GM19025 (cell line): ENCODE measurements around the gene TIMP4.

Experiments
- ATAC-seq: cut with Tn5 transposase; IDR thresholded peaks from one replicate; pipeline ENCODE4 v1.9.1; 2021; ENCODE audit warnings: mild to moderate bottlenecking, low read depth, moderate library complexity; ENCODE audit not compliant: unreplicated experiment

TIMP4 gene

GRCh38 chr3:12158387-12159226, at the start of gene TIMP4:
Gene TIMP4, minus strand, starts transcription at chr3:12158912. Its CDS starts 72 bp downstream, at chr3:12158840.
- ATAC-seq: no peak

- ATAC-seq: no peak
These were observed 46.5 kb upstream of the TIMP4 start for GRCh38 chr3:12205171-12205570.

- ATAC-seq: no peak
These were observed 43.1 kb upstream of the TIMP4 start for GRCh38 chr3:12201813-12202212.

GRCh38 chr3:12198301-12198700, 39.6 kb upstream of the TIMP4 start:
- no peak for ATAC-seq

GRCh38 chr3:12197475-12197874, 38.8 kb upstream of the TIMP4 start:
- ATAC-seq: peak; percentile 52

DNA sequence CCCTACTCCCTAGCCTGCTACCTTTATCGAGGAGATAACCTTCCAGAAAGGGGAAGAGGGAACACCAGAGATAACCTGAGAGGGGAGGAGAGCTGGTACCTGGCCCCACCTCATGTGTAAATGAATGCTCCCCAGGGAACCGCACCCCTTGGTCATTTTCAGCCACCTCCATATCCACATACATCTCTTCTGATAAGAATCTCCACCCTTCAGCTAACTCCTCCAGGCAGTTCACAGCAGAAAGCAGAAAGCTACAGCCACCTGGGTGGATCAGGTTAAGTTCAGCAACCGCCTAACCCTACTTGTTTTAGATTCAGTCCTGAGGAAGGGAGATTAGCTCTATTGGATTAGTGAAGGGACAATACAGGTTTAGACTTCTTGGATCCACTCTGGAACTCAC, 38.0 kb upstream of the TIMP4 start:
- no peak for ATAC-seq

- ATAC-seq: no peak
These were observed 36.5 kb upstream of the TIMP4 start for GRCh38 chr3:12195231-12195630.

GRCh38 chr3:12194669-12195161, 36.0 kb upstream of the TIMP4 start:
- peak; percentile 49 for ATAC-seq

- ATAC-seq: peak; percentile 18
These were observed 35.5 kb upstream of the TIMP4 start for GRCh38 chr3:12194209-12194608.

DNA sequence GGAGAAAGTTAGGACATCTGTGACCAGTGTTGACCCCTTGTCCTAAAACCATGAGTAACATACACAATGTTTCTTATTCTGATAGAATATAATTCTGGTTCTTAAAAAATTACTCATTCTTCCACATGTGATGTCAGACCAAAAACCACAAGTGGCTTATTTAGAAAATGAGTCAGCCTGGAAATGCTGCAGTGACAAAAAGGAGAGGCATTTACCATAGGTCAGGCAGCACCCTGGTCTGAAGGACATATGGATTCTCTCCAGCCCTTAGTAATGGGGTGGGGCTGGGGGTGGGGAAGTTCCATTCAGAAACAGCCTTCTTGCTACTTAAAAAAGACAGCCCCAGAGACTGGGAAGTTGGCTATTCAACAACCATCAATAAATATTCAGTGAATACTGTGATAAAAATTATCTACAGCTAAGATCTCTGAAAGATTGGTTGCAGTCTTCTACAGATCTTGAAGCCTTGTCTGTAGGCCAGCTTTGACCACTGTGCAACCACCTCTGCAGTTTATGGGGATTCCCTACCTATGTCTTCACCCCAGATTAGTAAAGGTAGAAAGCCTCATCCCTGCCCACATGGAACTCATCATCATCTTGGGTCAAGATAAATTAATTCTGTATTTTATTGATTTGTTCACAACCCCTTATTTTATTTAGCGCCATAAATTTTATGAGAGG, 34.9 kb upstream of the TIMP4 start:
- peak; percentile 35 for ATAC-seq

GRCh38 chr3:12192655-12193484, 34.2 kb upstream of the TIMP4 start:
- ATAC-seq: no peak

GRCh38 chr3:12192173-12192572, 33.5 kb upstream of the TIMP4 start:
- no peak for ATAC-seq

GRCh38 chr3:12191559-12191958, 32.8 kb upstream of the TIMP4 start:
- ATAC-seq: no peak

- ATAC-seq: no peak
These were observed 32.1 kb upstream of the TIMP4 start for GRCh38 chr3:12190832-12191231.

GRCh38 chr3:12190221-12190807, 31.6 kb upstream of the TIMP4 start:
- no peak for ATAC-seq

DNA sequence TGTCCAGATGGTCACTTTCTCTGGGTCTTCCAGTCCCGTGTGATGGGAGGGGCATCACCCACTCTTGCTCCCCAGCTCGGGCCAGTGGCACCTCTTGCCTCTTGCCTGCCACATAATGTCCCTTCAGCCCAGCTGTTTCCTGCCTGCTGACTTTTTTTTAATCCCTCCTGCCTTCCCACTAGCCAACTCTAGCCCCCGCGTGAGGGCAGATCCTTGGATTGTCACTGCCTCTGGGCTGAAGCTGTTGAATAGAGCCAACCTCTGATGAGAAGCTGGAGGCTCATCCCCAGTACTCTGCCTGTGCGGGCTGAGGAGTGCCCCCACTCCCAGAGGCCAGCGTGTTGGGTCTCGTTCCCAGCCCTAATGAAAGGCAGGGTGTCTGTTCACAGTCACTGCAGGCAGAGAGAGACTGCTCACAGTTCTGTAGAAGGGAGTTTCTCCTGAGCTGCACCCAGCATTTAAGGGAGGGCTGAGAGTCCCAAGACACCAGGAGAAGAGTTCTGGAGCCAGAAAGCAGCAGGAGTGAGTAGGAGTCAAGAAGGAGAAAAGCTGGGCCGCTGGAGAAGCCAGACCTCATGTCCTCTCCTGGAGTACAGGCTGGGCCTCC, 30.1 kb upstream of the TIMP4 start:
- ATAC-seq: no peak

GRCh38 chr3:12188328-12188648, 29.6 kb upstream of the TIMP4 start:
- peak; percentile 1 for ATAC-seq

DNA sequence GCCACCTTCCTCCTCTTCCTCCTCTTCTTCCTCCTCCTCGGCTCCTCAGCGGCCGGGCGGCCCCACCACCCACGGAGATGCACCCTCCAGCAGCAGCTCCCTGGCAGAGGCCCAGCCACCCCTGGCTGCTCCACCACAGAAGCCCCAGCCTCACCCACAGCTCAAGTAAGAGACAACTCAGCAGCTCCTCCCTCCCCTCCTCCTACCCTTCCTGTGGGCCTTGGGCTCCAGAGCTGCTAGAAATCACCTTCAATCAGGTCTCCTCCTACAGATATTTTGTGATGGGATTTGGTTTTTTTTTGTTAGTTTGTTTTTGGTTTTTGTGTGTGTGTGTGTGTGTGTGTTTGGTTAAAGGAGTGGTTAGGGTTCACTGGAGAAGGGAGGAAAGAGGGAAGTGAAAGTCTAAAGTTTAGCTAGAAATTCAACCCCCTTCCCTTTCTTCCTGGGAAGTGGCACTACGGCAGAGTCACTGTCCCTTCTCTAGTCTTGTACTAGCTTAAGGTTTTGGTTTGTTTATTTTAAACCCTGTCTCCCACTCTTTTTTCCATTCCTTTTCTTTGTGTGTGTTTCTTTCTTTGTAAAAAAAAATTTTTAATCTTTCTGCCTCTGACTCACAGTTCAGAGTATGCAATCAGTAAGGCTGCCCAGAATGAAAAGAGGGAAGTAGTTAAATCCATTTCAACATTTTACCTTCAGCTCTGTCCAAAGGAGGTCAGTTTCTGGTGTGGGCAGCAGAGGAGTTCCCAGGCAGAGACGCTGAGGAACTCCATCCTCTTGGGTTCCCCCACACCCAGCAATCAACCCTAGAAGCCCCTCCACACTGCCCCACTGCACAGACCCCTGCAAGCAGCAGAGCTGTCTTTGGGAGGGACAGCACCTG, 29.0 kb upstream of the TIMP4 start:
- ATAC-seq: peak; percentile 60
